GM21423 (cell line): ENCODE measurements around the gene FAM50A.

Source experiments
- ATAC-seq: cut with Tn5 transposase; IDR thresholded peaks from one replicate; pipeline ENCODE4 v1.9.1; 2021; ENCODE audit warnings: mild to moderate bottlenecking, moderate library complexity; ENCODE audit not compliant: unreplicated experiment

FAM50A gene

GRCh38 chrX:154463611-154464220 is 19.8 kb downstream of the FAM50A start:
- ATAC-seq = no peak

GRCh38 chrX:154464806-154465365 is 20.9 kb downstream of the FAM50A start:
- ATAC-seq = no peak

- no peak for ATAC-seq
Observed at GRCh38 chrX:154465601-154466000, 21.7 kb downstream of the FAM50A start.

GRCh38 chrX:154466036-154466435 is 22.1 kb downstream of the FAM50A start:
- ATAC-seq = no peak

GRCh38 chrX:154466907-154467306 is 23.0 kb downstream of the FAM50A start:
- ATAC-seq = no peak

GRCh38 chrX:154467556-154467955 is 23.6 kb downstream of the FAM50A start:
- no peak for ATAC-seq

GRCh38 chrX:154468217-154468616 is 24.3 kb downstream of the FAM50A start:
- ATAC-seq = no peak

GRCh38 chrX:154469114-154469513 is 25.2 kb downstream of the FAM50A start:
- ATAC-seq = no peak

- no peak for ATAC-seq
Observed at GRCh38 chrX:154469880-154470279, 25.9 kb downstream of the FAM50A start.

- ATAC-seq = no peak
Observed at GRCh38 chrX:154470434-154470833, 26.5 kb downstream of the FAM50A start.

GRCh38 chrX:154470914-154471568 is 27.1 kb downstream of the FAM50A start:
- ATAC-seq = no peak

- ATAC-seq = no peak
Observed at GRCh38 chrX:154471839-154472684, 28.1 kb downstream of the FAM50A start.

GRCh38 chrX:154472685-154473632 is 29.0 kb downstream of the FAM50A start:
- no peak for ATAC-seq

GRCh38 chrX:154473683-154474082 is 29.7 kb downstream of the FAM50A start:
- no peak for ATAC-seq

- no peak for ATAC-seq
Observed at GRCh38 chrX:154476821-154477220, 32.9 kb downstream of the FAM50A start.

GRCh38 chrX:154477891-154478477 is 34.0 kb downstream of the FAM50A start:
- ATAC-seq = no peak

GRCh38 chrX:154478728-154479622 is 35.0 kb downstream of the FAM50A start, which contains the start of gene LAGE3:
Gene LAGE3, minus strand, starts transcription at chrX:154479281. Its CDS starts 366 bp downstream, at chrX:154478915.
- peak; percentile 88 for ATAC-seq

GRCh38 chrX:154481195-154481594 is 37.3 kb downstream of the FAM50A start:
- no peak for ATAC-seq
